Measurements from ENCODE around the gene TTC21B.

Gene TTC21B

GRCh38 chr2:165835363-165835762, 118.2 kb downstream of the TTC21B start:
- no peak for DNase-seq (ENCODE audit: low read depth)

- DNase-seq (ENCODE audit: low read depth), result peak; percentile 75
These were observed 120.4 kb downstream of the TTC21B start for GRCh38 chr2:165833156-165833555.

- DNase-seq (ENCODE audit: low read depth), result no peak
These were observed 125.7 kb downstream of the TTC21B start for GRCh38 chr2:165827921-165828276.

- DNase-seq (ENCODE audit: low read depth), result no peak
These were observed 126.3 kb downstream of the TTC21B start for GRCh38 chr2:165827016-165827920.

GRCh38 chr2:165825041-165825440, 128.5 kb downstream of the TTC21B start:
- no peak for DNase-seq (ENCODE audit: low read depth)
